Stimulated activated CD4-positive, alpha-beta T cell treated with anti-CD3 and anti-CD28 coated beads, Interleukin-2, amount 100 ng/mL, for 48 hours (primary cell): ENCODE data around the gene TLR2.
"Not testable (repeated sequence)": the region's sequence is repeated elsewhere in the genome, so short reads cannot be mapped to it uniquely, and the experiment has no call there.

Experiments
- DNase-seq, 2 donors: peaks; one replicate each; pipeline ENCODE4 v3.0.0-alpha.2; 2020

The TLR2 gene

GRCh38 chr4:153663667-153664066, 20.4 kb upstream of the TLR2 start:
- no peak for DNase-seq

GRCh38 chr4:153666505-153666904, 17.6 kb upstream of the TLR2 start:
- not testable (repeated sequence) for DNase-seq

DNA sequence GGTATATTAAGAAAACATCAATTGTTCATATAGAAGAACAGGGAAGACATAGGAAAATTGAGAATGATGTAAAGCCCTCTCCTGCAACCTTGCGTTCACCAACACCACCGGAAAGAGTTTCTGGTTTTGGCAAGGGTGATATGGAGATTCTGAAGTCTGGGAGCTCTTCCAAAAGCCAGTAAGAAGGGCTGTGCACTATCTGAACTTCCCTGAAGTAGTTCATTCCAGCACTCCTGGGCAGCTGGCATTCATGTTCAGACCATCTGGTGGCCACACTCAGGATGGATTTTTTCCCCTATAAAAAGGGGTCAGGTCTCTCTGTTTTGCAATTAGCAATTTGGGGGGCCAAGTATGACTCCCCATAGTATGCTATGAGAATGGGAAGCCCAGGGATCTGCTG, 15.4 kb upstream of the TLR2 start:
- no peak for DNase-seq

DNA sequence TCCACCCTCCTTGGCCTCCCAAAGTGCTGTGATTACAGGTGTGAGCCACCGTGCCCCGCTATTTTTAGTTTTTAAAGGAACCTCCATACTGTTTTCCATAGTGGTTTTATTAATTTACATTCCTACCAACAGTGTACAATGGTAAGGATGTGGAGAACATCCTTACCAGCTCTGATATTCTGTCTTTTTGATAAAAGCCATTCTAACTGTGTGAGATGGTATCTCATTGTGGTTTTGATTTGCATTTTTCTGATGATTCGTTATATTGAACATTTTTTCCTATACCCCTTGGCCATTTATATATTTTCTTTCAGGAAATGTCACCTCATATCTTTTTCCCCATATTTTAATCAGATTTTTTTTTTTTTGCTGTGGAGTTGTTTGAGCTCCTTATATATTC, 14.2 kb upstream of the TLR2 start:
- no peak for DNase-seq

- DNase-seq: no peak
These were observed 7.6 kb upstream of the TLR2 start for GRCh38 chr4:153676486-153676885.

- no peak for DNase-seq
These were observed 7.1 kb upstream of the TLR2 start for GRCh38 chr4:153676984-153677383.

DNA sequence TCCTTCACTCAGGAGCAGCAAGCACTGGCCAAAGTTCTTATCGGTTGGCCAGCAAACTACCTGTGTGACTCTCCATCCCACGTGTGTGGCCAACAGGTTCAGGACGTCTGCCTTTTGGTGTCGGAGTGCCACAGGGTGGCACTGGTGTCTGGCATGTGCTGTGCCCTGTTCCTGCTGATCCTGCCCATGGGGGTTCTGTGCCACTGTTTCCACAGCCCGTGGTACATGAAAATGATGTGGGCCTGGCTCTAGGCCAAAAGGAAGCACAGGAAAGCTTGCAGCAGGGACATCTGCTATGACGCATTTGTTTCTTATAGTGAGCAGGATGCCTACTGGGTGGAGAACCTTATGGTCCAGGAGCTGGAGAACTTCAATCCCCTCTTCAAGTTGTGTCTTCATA, 4.6 kb upstream of the TLR2 start:
- no peak for DNase-seq

DNA sequence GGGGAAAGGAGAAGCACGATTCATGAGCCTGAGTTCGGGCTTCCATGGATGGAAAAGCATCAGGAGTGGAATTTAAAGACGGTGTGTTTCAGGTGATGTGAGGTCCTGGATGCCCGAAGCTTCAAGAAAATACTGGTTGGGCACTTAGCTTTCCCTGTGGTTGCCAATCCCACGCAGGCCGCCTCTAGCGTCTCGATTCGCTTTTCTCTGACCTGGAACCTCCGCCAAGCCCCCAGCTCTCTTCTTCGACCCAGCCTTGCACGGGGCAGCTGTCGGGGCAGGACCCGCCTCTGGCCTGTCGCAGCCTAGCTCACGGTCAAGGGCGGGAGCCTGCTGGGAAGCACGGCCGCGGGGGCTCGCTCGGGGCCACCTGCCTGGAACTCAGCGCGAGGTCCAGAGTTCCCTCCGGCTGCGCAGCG, 308 bp upstream of the TLR2 start:
- DNase-seq: no peak

GRCh38 chr4:153684971-153685371, 891 bp downstream of the TLR2 start:
- DNase-seq: no peak

DNA sequence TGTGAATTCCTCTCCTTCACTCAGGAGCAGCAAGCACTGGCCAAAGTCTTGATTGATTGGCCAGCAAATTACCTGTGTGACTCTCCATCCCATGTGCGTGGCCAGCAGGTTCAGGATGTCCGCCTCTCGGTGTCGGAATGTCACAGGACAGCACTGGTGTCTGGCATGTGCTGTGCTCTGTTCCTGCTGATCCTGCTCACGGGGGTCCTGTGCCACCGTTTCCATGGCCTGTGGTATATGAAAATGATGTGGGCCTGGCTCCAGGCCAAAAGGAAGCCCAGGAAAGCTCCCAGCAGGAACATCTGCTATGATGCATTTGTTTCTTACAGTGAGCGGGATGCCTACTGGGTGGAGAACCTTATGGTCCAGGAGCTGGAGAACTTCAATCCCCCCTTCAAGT, 20.4 kb downstream of the TLR2 start:
- DNase-seq: no peak

DNA sequence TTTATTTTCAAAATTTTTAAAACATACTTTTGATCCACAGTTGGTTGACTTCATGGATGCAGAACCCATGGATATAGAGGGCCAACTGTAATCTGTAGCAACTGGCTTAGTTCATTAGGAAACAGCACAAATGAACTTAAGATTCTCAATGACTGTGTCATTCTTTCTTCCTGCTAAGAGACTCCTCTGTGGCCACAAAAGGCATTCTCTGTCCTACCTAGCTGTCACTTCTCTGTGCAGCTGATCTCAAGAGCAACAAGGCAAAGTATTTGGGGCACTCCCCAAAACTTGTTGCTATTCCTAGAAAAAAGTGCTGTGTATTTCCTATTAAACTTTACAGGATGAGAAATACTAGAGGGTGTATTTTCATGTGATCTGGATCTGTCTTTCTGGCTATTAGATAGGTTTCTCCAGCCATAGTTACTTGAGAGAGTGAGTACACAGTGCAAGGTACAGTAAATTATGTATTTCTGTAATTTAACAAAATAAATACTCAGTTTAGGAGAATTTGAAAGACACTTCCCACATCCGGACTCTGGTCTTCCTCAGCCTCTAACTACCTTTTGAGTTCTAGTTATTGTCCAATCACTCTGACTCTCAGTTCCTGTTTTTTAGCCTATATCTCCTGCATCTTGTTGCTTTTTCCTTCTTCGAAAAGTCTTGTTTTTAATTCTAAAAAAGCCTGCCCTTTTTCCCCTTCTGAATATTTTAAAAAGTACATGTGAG, 21.8 kb downstream of the TLR2 start:
- DNase-seq: no peak

DNA sequence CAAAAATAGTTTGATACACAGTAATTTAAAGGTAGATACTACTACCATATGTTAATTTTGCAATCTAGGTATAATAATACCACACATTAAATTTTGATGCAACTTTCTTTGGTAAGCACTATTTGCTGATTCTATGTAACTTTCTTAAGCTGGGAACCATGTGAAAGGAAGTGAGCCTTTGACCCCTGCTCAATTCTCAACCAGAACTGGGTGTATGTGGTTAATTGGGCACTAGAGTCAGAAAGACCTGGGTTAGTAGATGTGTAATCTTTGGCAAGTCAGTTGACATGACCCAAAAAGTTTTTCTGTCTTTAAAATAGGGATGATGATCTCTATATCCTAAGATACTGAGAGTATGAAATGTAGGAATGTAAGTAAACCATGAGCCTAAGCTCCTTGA, 22.4 kb downstream of the TLR2 start:
- DNase-seq: no peak

GRCh38 chr4:153710681-153711080, 26.6 kb downstream of the TLR2 start:
- no peak for DNase-seq

GRCh38 chr4:153713866-153714646, 30.0 kb downstream of the TLR2 start:
- no peak for DNase-seq

- DNase-seq: no peak
These were observed 38.0 kb downstream of the TLR2 start for GRCh38 chr4:153722036-153722435.

GRCh38 chr4:153724606-153725005, 40.5 kb downstream of the TLR2 start:
- no peak for DNase-seq

- no peak for DNase-seq
These were observed 41.2 kb downstream of the TLR2 start for GRCh38 chr4:153725136-153725830.

GRCh38 chr4:153725831-153726154, 41.7 kb downstream of the TLR2 start:
- DNase-seq: no peak

- DNase-seq: no peak
These were observed 44.1 kb downstream of the TLR2 start for GRCh38 chr4:153728151-153728550.

GRCh38 chr4:153728660-153729059, 44.6 kb downstream of the TLR2 start:
- DNase-seq: no peak

DNA sequence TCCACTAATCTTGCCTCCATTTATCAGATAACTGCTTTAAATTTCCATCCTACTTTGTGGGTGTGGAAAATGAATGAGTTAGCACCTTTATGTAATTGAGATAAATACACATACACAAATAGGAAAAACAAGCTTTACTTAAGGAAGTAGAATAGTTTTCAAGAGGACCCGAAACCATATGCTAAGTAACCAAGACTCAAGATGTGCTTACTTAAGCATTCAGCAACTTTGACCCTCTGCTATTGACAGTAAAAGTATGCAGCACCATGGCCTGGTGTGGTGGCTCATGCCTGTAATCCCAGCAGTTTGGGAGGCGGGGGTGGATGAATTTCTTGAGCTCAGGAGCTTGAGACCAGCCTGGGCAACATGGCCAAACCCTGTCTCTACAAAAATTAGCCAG, 45.8 kb downstream of the TLR2 start:
- DNase-seq: no peak

DNA sequence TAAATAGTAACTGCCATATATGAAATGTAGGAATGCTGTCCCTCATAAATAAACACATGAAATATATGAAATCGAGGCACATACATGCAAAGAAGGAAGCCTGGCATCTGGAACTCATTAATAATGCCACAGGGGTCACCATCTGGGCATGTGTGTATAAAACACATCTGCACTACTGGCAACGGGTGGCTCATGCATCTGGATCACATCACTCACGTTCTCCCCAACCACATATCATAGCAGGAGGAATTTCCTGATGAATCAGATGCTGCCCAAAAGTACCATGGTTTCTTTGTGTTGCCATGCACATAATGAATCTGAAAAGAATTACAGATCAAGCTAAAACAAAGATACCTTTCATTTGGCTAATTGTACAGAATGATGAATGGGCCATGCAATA, 47.2 kb downstream of the TLR2 start:
- DNase-seq: no peak

GRCh38 chr4:153733751-153734448, 49.8 kb downstream of the TLR2 start:
- no peak for DNase-seq
